B cell (primary cell): ENCODE results near the gene TOP1. TPM values are rescaled to one million over a fixed set of nuclear protein-coding genes. Genes with fewer than 3 reads are reported as not detected.
A peak's percentile ranks its signal among the peaks of the same experiment; 100 is the strongest.

Experiments
- ATAC-seq: fragments of 200-7000 bp; cut with Tn5 transposase; one replicate; pipeline ENCODE4 v1.10.0; 2021; ENCODE audit warnings: low read depth, mild to moderate bottlenecking, moderate number of reproducible peaks, moderate library complexity
- CTCF ChIA-PET: fragments of 350-600 bp; sonication (Branson Sonifier 250); formaldehyde crosslinking; loops from one replicate; lab custom pipeline; 2021; ENCODE audit warnings: antibody characterized with exemption, inconsistent platforms; lab: Charles Lee
- POLR2A ChIA-PET: fragments of 350-600 bp; sonication (Branson Sonifier 250); formaldehyde crosslinking; loops from one replicate; lab custom pipeline; 2021; ENCODE audit warnings: antibody characterized with exemption; lab: Charles Lee
- DNase-seq: peaks from one replicate; pipeline ENCODE4 v3.0.0; 2013
- H2AFZ ChIP-seq: 2 replicates; pipeline ENCODE4 v1.6.1; 2012; ENCODE audit warnings: mild to moderate bottlenecking, low read depth, low read length; ENCODE audit not compliant: insufficient read depth, poor library complexity, severe bottlenecking
- H3K27ac ChIP-seq, 2 donors: 1 replicate in 1 of 2; 2 replicates in 1 of 2; pipeline ENCODE4 v1.5.1; 2012 to 2013; ENCODE audit warnings: low read length in 2 of 2, mild to moderate bottlenecking in 2 of 2, moderate library complexity in 1 of 2
- H3K27me3 ChIP-seq, 4 experiments: fragments of 200-600 bp in 1 of 4; sonication (generic) in 1 of 4; replicated peaks in 1 of 4; 1 replicate in 2 of 4; 2 replicates in 2 of 4; pipeline versions ENCODE4 v1.6.1 to v1.7.0; 2013 to 2016; ENCODE audit warnings: low read length in 3 of 4, mild to moderate bottlenecking in 2 of 4, mixed read lengths in 1 of 4, moderate library complexity in 1 of 4; ENCODE audit not compliant: insufficient read depth in 4 of 4, control insufficient read depth in 3 of 4; ENCODE audit errors: control extremely low read depth in 1 of 4
- H3K36me3 ChIP-seq, 2 experiments: replicated peaks in 1 of 2; 1 replicate in 1 of 2; 2 replicates in 1 of 2; pipeline versions ENCODE4 v1.6.1 to v1.7.1; 2013; ENCODE audit warnings: low read length in 1 of 2; ENCODE audit not compliant: insufficient read depth in 2 of 2, control insufficient read depth in 1 of 2; ENCODE audit errors: control extremely low read depth in 1 of 2, extremely low read depth in 1 of 2
- H3K4me1 ChIP-seq, 2 donors: fragments of 200-600 bp in 1 of 2; sonication (generic) in 1 of 2; 1 replicate in 1 of 2; 2 replicates in 1 of 2; pipeline versions ENCODE4 v1.5.1 to v1.6.1; 2013 to 2017; ENCODE audit warnings: low read length in 2 of 2; ENCODE audit not compliant: control insufficient read depth in 2 of 2, insufficient read depth in 2 of 2
- H3K4me2 ChIP-seq: replicated peaks from 2 replicates; pipeline ENCODE3; 2012; ENCODE audit warnings: mild to moderate bottlenecking, low read depth, low read length; ENCODE audit not compliant: poor library complexity, severe bottlenecking
- H3K4me3 ChIP-seq, 5 experiments: fragments of 200-600 bp in 1 of 5; sonication (generic) in 1 of 5; 1 replicate in 3 of 5; 2 replicates in 2 of 5; pipeline versions ENCODE4 v1.5.1 to v1.7.0; 2011 to 2016; ENCODE audit warnings: low read length in 4 of 5, mild to moderate bottlenecking in 4 of 5, low read depth in 2 of 5, control low read depth in 1 of 5, moderate library complexity in 1 of 5; ENCODE audit not compliant: insufficient read depth in 1 of 5; ENCODE audit errors: control extremely low read depth in 1 of 5, extremely low read depth in 1 of 5
- H3K79me2 ChIP-seq: fragments of 200-600 bp; sonication (generic); one replicate; pipeline ENCODE4 v1.6.0; 2016; ENCODE audit warnings: low read length; ENCODE audit not compliant: control insufficient read depth, insufficient read depth
- H3K9ac ChIP-seq: fragments of 200-600 bp; sonication (generic); 2 replicates; pipeline ENCODE4 v1.6.1; 2017; ENCODE audit warnings: mild to moderate bottlenecking, low read length, moderate library complexity
- H3K9me3 ChIP-seq, 3 donors: one replicate each; pipeline versions ENCODE4 v1.6.1 to v1.7.1; 2013; ENCODE audit warnings: low read length in 2 of 3; ENCODE audit not compliant: control insufficient read depth in 2 of 3, insufficient read depth in 1 of 3; ENCODE audit errors: control extremely low read depth in 1 of 3
- H4K20me1 ChIP-seq: 2 replicates; pipeline ENCODE4 v1.6.0; 2012; ENCODE audit warnings: mild to moderate bottlenecking, low read length; ENCODE audit not compliant: insufficient read depth, control insufficient read depth, poor library complexity, severe bottlenecking
- H3K27ac Mint-ChIP-seq: one replicate; pipeline ENCODE4 v1.8.0; 2021; ENCODE audit warnings: mixed read lengths
- H3K27me3 Mint-ChIP-seq: one replicate; pipeline ENCODE4 v1.8.0; 2021; ENCODE audit warnings: mixed read lengths
- H3K4me1 Mint-ChIP-seq: one replicate; pipeline ENCODE4 v1.8.0; 2021; ENCODE audit warnings: mixed read lengths
- H3K4me3 Mint-ChIP-seq: one replicate; pipeline ENCODE4 v1.8.0; 2021; ENCODE audit warnings: mixed read lengths
- H3K9me3 Mint-ChIP-seq: one replicate; pipeline ENCODE4 v1.8.0; 2022; ENCODE audit warnings: mixed read lengths; ENCODE audit not compliant: insufficient read depth
- EZH2 ChIP-seq: IDR thresholded peaks from 2 replicates; pipeline ENCODE4 v1.6.1; 2012; ENCODE audit warnings: borderline replicate concordance, low read depth, mild to moderate bottlenecking, moderate library complexity, low read length; ENCODE audit not compliant: insufficient read depth, poor library complexity, severe bottlenecking
- WGBS: methylation state at CpG from one replicate; pipeline ENCODE4 v1.1.5; 2013; ENCODE audit warnings: missing lambda C conversion rate; ENCODE audit not compliant: insufficient coverage; 5-methylcytosine and 5-hydroxymethylcytosine counted together
- intact Hi-C: fragments of 100-400 bp; cut with micrococcal nuclease; formaldehyde crosslinking; loops from one replicate; pipeline ENCODE4 v1.10.0; 2022
- polyA plus RNA-seq: library from polyadenylated mRNA; depleted of rRNA; stranded (reverse); fragments of >200 nt; gene quantifications from 2 replicates; pipeline ENCODE4 v1.2.3, GENCODE V29; 2012
- total RNA-seq, 2 donors: library from RNA; stranded (reverse); fragments of 120-200 nt in 1 of 2; gene quantifications; 1 replicate in 1 of 2; 2 replicates in 1 of 2; pipeline versions ENCODE4 v1.2.3 to v1.2.4, GENCODE V29; 2013 to 2022
- TF ChIP-seq, protein P1 (sequence below): fragments of 200-600 bp; IDR thresholded peaks from one replicate; pipeline ENCODE4 v1.8.0; 2022; ENCODE audit warnings: antibody characterized with exemption, mild to moderate bottlenecking

TOP1 gene
- total and polyA plus RNA-seq, 2 donors (not counting 1 experiment from before 2014, with no cell fraction given) = 5.4 to 44.9 TPM

- peak overlapping the region; percentile 26 to 76 for H3K27ac ChIP-seq
- peaks cover 31% of the 10 kb centered on the region for H3K79me2 ChIP-seq
- DNase-seq (no peak), ATAC-seq (no peak)
- CTCF ChIA-PET = interaction anchor here (0.6 to 12.9 kb wide), 5 partner anchors 17 to 197 kb away, joined by 3 to 122 read pairs (median 3); partner anchors contain the start of gene PLCG1
- no peak overlapping the region for H3K9ac ChIP-seq
- H2AFZ ChIP-seq = no peak overlapping the region
- peaks cover 2% of the 10 kb centered on the region for H4K20me1 ChIP-seq
- H3K9me3 ChIP-seq = peaks cover 0 to 4% (median 0%) of the 10 kb centered on the region in 3 donors
- peak overlapping the region; percentile 95 for H3K27ac Mint-ChIP-seq
- WGBS = 65% methylated on average over 3 of the region's 8 CpGs
- peaks cover 51 to 65% of the 10 kb centered on the region in 2 donors for H3K4me1 ChIP-seq
- H3K4me3 Mint-ChIP-seq = no peak overlapping the region
- H3K4me1 Mint-ChIP-seq = peaks cover 84% of the 10 kb centered on the region
- H3K9me3 Mint-ChIP-seq = no peaks in the 10 kb centered on the region
- H3K27me3 Mint-ChIP-seq = no peaks in the 10 kb centered on the region
- no peak overlapping the region for H3K4me2 ChIP-seq
- no peak overlapping the region for H3K4me3 ChIP-seq
- TF ChIP-seq, protein P1, sequence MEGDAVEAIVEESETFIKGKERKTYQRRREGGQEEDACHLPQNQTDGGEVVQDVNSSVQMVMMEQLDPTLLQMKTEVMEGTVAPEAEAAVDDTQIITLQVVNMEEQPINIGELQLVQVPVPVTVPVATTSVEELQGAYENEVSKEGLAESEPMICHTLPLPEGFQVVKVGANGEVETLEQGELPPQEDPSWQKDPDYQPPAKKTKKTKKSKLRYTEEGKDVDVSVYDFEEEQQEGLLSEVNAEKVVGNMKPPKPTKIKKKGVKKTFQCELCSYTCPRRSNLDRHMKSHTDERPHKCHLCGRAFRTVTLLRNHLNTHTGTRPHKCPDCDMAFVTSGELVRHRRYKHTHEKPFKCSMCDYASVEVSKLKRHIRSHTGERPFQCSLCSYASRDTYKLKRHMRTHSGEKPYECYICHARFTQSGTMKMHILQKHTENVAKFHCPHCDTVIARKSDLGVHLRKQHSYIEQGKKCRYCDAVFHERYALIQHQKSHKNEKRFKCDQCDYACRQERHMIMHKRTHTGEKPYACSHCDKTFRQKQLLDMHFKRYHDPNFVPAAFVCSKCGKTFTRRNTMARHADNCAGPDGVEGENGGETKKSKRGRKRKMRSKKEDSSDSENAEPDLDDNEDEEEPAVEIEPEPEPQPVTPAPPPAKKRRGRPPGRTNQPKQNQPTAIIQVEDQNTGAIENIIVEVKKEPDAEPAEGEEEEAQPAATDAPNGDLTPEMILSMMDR = no peak
- TF ChIP-seq EZH2 = no peak
- peaks cover 0 to 2% of the 10 kb centered on the region in 2 experiments for H3K36me3 ChIP-seq
- POLR2A ChIA-PET = no interaction called here
- intact Hi-C loops = no loop called here
- no peaks in the 10 kb centered on the region for H3K27me3 ChIP-seq
Measured at GRCh38 chr20:41154436-41155176, 126.0 kb downstream of the TOP1 start.

DNA sequence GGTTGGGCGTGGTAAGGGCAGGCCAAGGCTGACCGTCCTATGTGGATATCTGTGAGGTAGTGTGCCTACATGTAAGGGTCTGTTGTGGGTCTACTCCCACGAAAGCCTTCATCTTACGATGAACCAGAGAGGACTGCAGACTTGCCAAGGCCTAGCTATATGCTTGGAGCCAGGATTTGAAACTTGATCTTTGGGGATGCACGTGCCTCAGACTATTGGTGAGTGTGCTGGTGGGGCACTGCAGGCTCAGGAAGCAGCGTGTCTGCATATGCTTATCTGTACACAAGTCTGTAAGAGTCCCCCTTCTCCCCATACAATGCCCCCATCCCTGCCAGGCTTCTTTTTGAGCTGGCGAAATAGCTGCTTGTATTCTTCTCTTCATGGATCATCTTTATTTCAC, 126.6 kb downstream of the TOP1 start:
- WGBS = 100% methylated on average over 6 of the region's 7 CpGs
- TF ChIP-seq, protein P1 = no peak
- no peak for TF ChIP-seq EZH2
- peaks cover 31% of the 10 kb centered on the region for H3K79me2 ChIP-seq
- H3K9ac ChIP-seq = no peak overlapping the region
- H3K4me1 ChIP-seq = peaks cover 50 to 64% of the 10 kb centered on the region in 2 donors
- Mint-ChIP-seq H3K27me3 (no peaks in the 10 kb centered on the region), H3K9me3 (no peaks in the 10 kb centered on the region), H3K4me3 (no peak overlapping the region), H3K27ac (peak overlapping the region; percentile 95), H3K4me1 (peaks cover 82% of the 10 kb centered on the region)
- H3K4me2 ChIP-seq = no peak overlapping the region
- H4K20me1 ChIP-seq = no peaks in the 10 kb centered on the region
- ChIA-PET POLR2A (no interaction called here), CTCF (interaction anchor here (0.8 to 12.9 kb wide), 5 partner anchors 18 to 61 kb away, joined by 3 to 122 read pairs (median 3); partner anchors contain the start of gene PLCG1)
- no peak for ATAC-seq
- H3K27ac ChIP-seq = peak overlapping the region in 1 of 2 donors; percentile 76
- H2AFZ ChIP-seq = no peak overlapping the region
- H3K4me3 ChIP-seq = no peak overlapping the region
- H3K9me3 ChIP-seq = peaks cover 0 to 4% (median 0%) of the 10 kb centered on the region in 3 donors
- peaks cover 0 to 9% of the 10 kb centered on the region in 2 experiments for H3K36me3 ChIP-seq
- no peaks in the 10 kb centered on the region for H3K27me3 ChIP-seq
- intact Hi-C loops = no loop called here
- no peak for DNase-seq
